COR-L47 (cell line): Measurements from ENCODE around the gene NYAP1.
"Not testable (repeated sequence)": the region's sequence is repeated elsewhere in the genome, so short reads cannot be mapped to it uniquely, and the experiment has no call there.

Experiments
- DNase-seq: peaks from one replicate; lab custom pipeline; 2025; lab: John Stamatoyannopoulos, UW

Gene NYAP1

GRCh38 chr7:100483722-100484672, at the start of gene NYAP1:
NYAP1 (plus strand) TSS chr7:100483927; CDS start chr7:100485312, 1,385 bp downstream.
- peak; percentile 49 for DNase-seq

GRCh38 chr7:100434297-100435144, 49.2 kb upstream of the NYAP1 start:
- DNase-seq: no peak

GRCh38 chr7:100435401-100436304, 48.1 kb upstream of the NYAP1 start:
- peak; percentile 52 for DNase-seq

GRCh38 chr7:100437150-100438100, 46.3 kb upstream of the NYAP1 start:
- no peak for DNase-seq

- no peak for DNase-seq
Measured at GRCh38 chr7:100438172-100438571, 45.6 kb upstream of the NYAP1 start.

- not testable (repeated sequence) for DNase-seq
Measured at GRCh38 chr7:100438731-100439130, 45.0 kb upstream of the NYAP1 start.

- DNase-seq: not testable (repeated sequence)
Measured at GRCh38 chr7:100439244-100439643, 44.5 kb upstream of the NYAP1 start.

GRCh38 chr7:100441641-100442535, 41.8 kb upstream of the NYAP1 start:
- no peak for DNase-seq

- no peak for DNase-seq
Measured at GRCh38 chr7:100443096-100443840, 40.5 kb upstream of the NYAP1 start.

GRCh38 chr7:100444311-100445278, 39.1 kb upstream of the NYAP1 start:
- DNase-seq: no peak

GRCh38 chr7:100446040-100446439, 37.7 kb upstream of the NYAP1 start:
- DNase-seq: no peak

- DNase-seq: not testable (repeated sequence)
Measured at GRCh38 chr7:100447363-100447762, 36.4 kb upstream of the NYAP1 start.

GRCh38 chr7:100449190-100449795, 34.4 kb upstream of the NYAP1 start:
- no peak for DNase-seq

GRCh38 chr7:100452513-100452912, 31.2 kb upstream of the NYAP1 start:
- no peak for DNase-seq

- not testable (repeated sequence) for DNase-seq
Measured at GRCh38 chr7:100453854-100454253, 29.9 kb upstream of the NYAP1 start.

GRCh38 chr7:100455206-100455605, 28.5 kb upstream of the NYAP1 start:
- no peak for DNase-seq

- DNase-seq: no peak
Measured at GRCh38 chr7:100456562-100456961, 27.2 kb upstream of the NYAP1 start.
